Measurements from ENCODE around the gene PLEK.
"Not testable (repeated sequence)": the region's sequence is repeated elsewhere in the genome, so short reads cannot be mapped to it uniquely, and the experiment has no call there.

DNA sequence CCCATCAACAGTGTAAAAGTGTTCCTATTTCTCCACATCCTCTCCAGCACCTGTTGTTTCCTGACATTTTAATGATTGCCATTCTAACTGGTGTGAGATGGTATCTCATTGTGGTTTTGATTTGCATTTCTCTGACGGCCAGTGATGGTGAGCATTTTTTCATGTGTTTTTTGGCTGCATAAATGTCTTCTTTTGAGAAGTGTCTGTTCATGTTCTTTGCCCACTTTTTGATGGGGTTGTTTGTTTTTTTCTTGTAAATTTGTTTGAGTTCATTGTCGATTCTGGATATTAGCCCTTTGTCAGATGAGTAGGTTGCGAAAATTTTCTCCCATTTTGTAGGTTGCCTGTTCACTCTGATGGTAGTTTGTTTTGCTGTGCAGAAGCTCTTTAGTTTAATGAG lies 81.3 kb downstream of the PLEK start:
- TF ChIP-seq, protein P1, sequence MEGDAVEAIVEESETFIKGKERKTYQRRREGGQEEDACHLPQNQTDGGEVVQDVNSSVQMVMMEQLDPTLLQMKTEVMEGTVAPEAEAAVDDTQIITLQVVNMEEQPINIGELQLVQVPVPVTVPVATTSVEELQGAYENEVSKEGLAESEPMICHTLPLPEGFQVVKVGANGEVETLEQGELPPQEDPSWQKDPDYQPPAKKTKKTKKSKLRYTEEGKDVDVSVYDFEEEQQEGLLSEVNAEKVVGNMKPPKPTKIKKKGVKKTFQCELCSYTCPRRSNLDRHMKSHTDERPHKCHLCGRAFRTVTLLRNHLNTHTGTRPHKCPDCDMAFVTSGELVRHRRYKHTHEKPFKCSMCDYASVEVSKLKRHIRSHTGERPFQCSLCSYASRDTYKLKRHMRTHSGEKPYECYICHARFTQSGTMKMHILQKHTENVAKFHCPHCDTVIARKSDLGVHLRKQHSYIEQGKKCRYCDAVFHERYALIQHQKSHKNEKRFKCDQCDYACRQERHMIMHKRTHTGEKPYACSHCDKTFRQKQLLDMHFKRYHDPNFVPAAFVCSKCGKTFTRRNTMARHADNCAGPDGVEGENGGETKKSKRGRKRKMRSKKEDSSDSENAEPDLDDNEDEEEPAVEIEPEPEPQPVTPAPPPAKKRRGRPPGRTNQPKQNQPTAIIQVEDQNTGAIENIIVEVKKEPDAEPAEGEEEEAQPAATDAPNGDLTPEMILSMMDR (IDR thresholded peaks at IDR 0.05 in 4 of 5, conservative IDR thresholded peaks at IDR 0.05 in 1 of 5) = not testable (repeated sequence)
- not testable (repeated sequence) for TF ChIP-seq POLR2A (IDR thresholded peaks at IDR 0.05)
